Measurements from ENCODE around the gene LRRC7. TPM values are rescaled to one million over a fixed set of nuclear protein-coding genes. Genes with fewer than 3 reads are reported as not detected.
"Not testable (repeated sequence)": the region's sequence is repeated elsewhere in the genome, so short reads cannot be mapped to it uniquely, and the experiment has no call there.

The LRRC7 gene
- total RNA-seq, 1 donor from 2014 or later: not detected

DNA sequence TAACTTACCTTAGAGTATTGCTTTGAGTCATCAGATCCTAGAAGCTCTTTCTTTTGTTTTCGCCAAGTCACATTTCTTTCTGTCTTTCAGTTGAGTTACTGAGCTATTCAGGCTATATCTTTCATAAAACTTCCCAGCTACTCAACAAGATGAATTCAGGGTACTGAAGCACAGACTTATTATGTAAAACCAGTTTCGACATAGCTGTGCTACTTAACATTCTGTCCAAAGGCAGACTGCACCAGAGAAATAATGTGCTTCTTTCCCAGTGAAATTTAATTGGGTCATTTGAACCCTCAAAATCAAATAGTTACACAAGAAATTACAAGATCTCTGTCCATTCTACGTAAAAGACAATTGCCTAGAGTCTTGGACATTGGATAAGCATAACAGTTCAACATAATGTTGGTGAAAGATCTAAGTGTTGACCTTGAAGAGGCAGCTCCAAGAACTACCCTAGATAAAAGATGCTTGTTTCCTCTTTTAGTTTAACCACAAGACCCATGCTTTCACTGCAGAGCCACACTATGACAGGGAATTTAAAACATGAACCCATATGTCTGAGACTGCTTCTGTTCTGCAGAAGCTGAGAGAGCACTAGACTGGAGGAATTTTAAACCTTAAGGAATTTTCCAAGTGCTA lies 474.5 kb downstream of the LRRC7 start:
- TF ChIP-seq CTCF (conservative IDR thresholded peaks at IDR 0.05; ENCODE audit: low read depth, low read length): no peak
- no peak for DNase-seq (ENCODE audit: low read depth)
- no peak overlapping the region for H3K4me3 ChIP-seq (ENCODE audit: low read depth, low read length)

DNA sequence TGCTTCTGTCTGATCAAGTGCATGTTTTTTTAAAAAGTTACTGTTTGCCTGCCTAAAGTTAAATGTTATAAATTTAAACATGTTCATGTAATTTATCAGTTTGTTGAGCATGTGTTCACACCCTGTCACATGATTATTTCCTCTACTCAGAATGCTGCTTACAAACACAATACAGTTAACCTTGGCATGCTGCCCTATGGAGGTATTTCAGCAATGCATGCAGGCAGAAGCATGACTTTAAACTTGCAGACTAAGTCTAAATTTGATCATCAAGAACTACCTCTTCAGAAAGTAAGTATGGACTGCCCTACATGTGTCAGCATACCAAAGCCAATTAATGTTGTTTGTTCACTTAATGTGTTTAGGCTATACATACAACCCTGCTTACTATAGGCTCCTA lies 476.1 kb downstream of the LRRC7 start:
- DNase-seq (ENCODE audit: low read depth): peak; percentile 45
- TF ChIP-seq CTCF (conservative IDR thresholded peaks at IDR 0.05; ENCODE audit: low read depth, low read length): no peak
- H3K4me3 ChIP-seq (ENCODE audit: low read depth, low read length): no peak overlapping the region

DNA sequence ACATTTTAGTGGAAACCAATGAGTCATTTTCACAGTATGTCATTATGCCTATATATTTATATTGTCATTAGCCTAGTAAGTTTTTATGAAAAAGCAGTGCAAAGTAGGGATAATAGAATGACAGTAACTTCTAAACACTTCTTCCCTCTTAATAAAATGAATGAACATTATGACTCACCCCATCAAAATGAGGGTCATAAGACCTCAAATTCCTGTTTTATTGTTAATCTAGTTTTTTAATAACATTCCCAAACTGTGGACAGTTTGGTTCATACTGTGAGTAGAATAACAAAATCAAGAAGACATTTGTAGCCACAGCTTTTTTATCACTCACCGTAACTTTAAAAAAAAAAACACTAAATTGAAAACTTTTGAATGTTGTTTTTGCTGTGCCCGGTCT lies 477.1 kb downstream of the LRRC7 start:
- TF ChIP-seq CTCF (conservative IDR thresholded peaks at IDR 0.05; ENCODE audit: low read depth, low read length): no peak
- peak; percentile 16 for DNase-seq (ENCODE audit: low read depth)

DNA sequence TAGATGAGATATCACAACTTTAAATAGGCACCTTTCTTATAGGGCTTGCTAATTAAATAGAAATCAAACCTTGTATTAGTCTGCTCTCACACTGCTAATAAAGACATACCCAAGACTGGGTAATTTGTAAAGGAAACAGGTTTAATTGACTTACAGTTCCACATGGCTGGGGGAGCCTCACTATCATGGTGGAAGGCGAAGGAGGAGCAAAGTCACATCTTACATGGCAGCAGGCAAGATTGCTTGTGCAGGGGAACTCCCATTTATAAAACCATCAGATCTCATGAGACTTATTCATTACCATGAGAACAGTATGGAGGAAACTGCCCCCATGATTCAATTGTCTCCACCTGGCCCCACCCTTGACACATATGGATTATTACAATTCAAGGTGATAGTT lies 477.9 kb downstream of the LRRC7 start:
- not testable (repeated sequence) for H3K4me3 ChIP-seq (ENCODE audit: low read depth, low read length); DNase-seq (ENCODE audit: low read depth)

More for the DNA sequence above, 477.1 kb downstream of the LRRC7 start:
- no peak overlapping the region for H3K4me3 ChIP-seq (ENCODE audit: low read depth, low read length)

DNA sequence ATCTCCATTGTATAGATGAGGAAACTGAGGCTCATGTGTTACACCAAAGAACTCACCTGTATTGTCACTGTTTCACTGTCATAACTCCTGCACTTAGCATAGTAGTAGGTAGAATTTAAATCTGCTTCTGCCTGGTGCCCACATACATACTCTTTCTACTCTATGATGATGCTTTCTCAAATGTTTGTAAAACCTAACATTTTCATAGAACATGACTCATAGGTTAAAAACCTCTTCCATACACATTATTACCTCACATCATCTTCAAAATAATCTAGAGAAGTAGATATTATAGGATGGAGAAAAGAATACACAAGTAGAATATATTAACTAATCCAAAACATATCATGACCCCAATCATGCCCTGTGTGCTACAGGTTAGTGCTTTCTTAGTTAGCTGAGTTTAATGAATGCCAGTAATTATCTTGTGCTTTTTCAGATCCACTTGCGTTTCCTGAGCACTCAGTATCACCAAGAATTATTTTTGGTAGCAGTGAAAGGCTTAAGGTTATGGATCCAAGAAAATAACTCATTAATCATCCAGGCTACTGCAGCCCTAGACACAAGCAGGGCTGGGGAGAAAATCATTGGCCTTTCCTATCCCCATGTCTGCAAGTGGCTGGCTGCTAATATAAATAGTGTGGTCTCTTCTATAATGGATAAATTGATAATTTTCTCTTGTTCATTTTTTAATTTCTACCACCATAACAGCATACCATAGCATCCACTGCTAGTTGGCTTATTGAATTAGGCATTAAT lies 480.8 kb downstream of the LRRC7 start:
- no peak overlapping the region for H3K4me3 ChIP-seq (ENCODE audit: low read depth, low read length)
- DNase-seq (ENCODE audit: low read depth): no peak
- no peak for TF ChIP-seq CTCF (conservative IDR thresholded peaks at IDR 0.05; ENCODE audit: low read depth, low read length)

GRCh38 chr1:70051926-70052325 lies 484.2 kb downstream of the LRRC7 start:
- DNase-seq (ENCODE audit: low read depth): no peak
- no peak for TF ChIP-seq CTCF (conservative IDR thresholded peaks at IDR 0.05; ENCODE audit: low read depth, low read length)

DNA sequence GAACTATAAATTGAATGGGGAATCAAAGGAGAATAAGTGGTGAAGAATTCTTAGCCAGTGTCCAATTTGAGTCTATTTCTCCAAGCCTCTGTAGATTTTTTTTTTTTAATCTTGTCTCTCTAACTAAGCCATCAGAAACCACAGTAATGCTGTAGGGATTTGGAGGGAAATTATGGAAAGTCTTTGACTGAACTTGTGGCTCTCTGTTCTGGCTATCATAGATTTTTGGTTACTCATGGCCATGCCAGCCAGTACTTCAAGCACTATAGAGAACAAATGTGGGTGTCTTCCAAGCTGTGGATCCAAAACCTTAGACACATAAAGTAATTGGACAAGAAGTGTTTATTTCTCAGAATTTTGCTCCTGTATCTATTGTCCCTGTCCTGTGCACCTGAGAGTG lies 489.8 kb downstream of the LRRC7 start:
- no peak overlapping the region for H3K4me3 ChIP-seq (ENCODE audit: low read depth, low read length)
- DNase-seq (ENCODE audit: low read depth): no peak
- TF ChIP-seq CTCF (conservative IDR thresholded peaks at IDR 0.05; ENCODE audit: low read depth, low read length): no peak

More at GRCh38 chr1:70051926-70052325, 484.2 kb downstream of the LRRC7 start:
- no peak overlapping the region for H3K4me3 ChIP-seq (ENCODE audit: low read depth, low read length)
